Activated CD4-positive, alpha-beta T cell treated with anti-CD3 and anti-CD28 coated beads, Interleukin-2, amount 50 U/mL, for 16 hours (primary cell): ENCODE measurements around the gene DOCK2.
"Not testable (repeated sequence)": the region's sequence is repeated elsewhere in the genome, so short reads cannot be mapped to it uniquely, and the experiment has no call there.

ENCODE experiments used
- DNase-seq: peaks from one replicate; pipeline ENCODE4 v3.0.0-alpha.2; 2020

The DOCK2 gene

GRCh38 chr5:169762338-169763095, 125.4 kb downstream of the DOCK2 start:
- no peak for DNase-seq

GRCh38 chr5:169763376-169764017, 126.4 kb downstream of the DOCK2 start:
- DNase-seq = no peak

- DNase-seq = no peak
Observed at GRCh38 chr5:169764018-169764378, 126.9 kb downstream of the DOCK2 start.

- no peak for DNase-seq
Observed at GRCh38 chr5:169765176-169765996, 128.3 kb downstream of the DOCK2 start.

GRCh38 chr5:169766943-169767342, 129.9 kb downstream of the DOCK2 start:
- DNase-seq = not testable (repeated sequence)

- DNase-seq = no peak
Observed at GRCh38 chr5:169767938-169768337, 130.9 kb downstream of the DOCK2 start.

- no peak for DNase-seq
Observed at GRCh38 chr5:169768416-169768815, 131.3 kb downstream of the DOCK2 start.

- no peak for DNase-seq
Observed at GRCh38 chr5:169770109-169770508, 133.0 kb downstream of the DOCK2 start.

- no peak for DNase-seq
Observed at GRCh38 chr5:169772256-169772655, 135.2 kb downstream of the DOCK2 start.

GRCh38 chr5:169772688-169773087, 135.6 kb downstream of the DOCK2 start:
- DNase-seq = no peak

- no peak for DNase-seq
Observed at GRCh38 chr5:169777159-169777558, 140.1 kb downstream of the DOCK2 start.

GRCh38 chr5:169778622-169779596, 141.8 kb downstream of the DOCK2 start:
- DNase-seq = no peak

- DNase-seq = no peak
Observed at GRCh38 chr5:169781420-169782345, 144.6 kb downstream of the DOCK2 start.

GRCh38 chr5:169785771-169786618, 148.9 kb downstream of the DOCK2 start:
- DNase-seq = no peak

- DNase-seq = no peak
Observed at GRCh38 chr5:169788168-169788567, 151.1 kb downstream of the DOCK2 start.

GRCh38 chr5:169789417-169789940, 152.4 kb downstream of the DOCK2 start:
- no peak for DNase-seq

GRCh38 chr5:169791251-169791650, 154.2 kb downstream of the DOCK2 start:
- no peak for DNase-seq

- DNase-seq = no peak
Observed at GRCh38 chr5:169795338-169795737, 158.3 kb downstream of the DOCK2 start.

- DNase-seq = no peak
Observed at GRCh38 chr5:169796731-169797130, 159.7 kb downstream of the DOCK2 start.

GRCh38 chr5:169797577-169797976, 160.5 kb downstream of the DOCK2 start:
- DNase-seq = no peak
